Gastroesophageal sphincter (tissue), 3 donors: Measurements from ENCODE around the gene AADAC.

Experiments
- CTCF ChIP-seq, 4 experiments: fragments of 200-600 bp in 2 of 4; fragments of 450-650 bp in 2 of 4; sonication (generic) in 1 of 4; IDR thresholded peaks; one replicate each; pipeline ENCODE4 v1.5.1; 2017 to 2019; ENCODE audit warnings: antibody characterized with exemption in 4 of 4, mild to moderate bottlenecking in 2 of 4, moderate library complexity in 2 of 4
- POLR2A ChIP-seq, 2 donors: fragments of 450-650 bp; IDR thresholded peaks; one replicate each; pipeline ENCODE4 v1.6.1; 2017; ENCODE audit warnings: antibody characterized with exemption in 2 of 2, mild to moderate bottlenecking in 2 of 2, moderate library complexity in 1 of 2

GRCh38 chr3:151777880-151778279 lies 36.0 kb upstream of the AADAC start:
- TF ChIP-seq CTCF (IDR thresholded peaks at IDR 0.05) = no peak
- TF ChIP-seq POLR2A (IDR thresholded peaks at IDR 0.05) = no peak
